ACC112 (cell line): Measurements from ENCODE around the gene FAM83E.

Experiments
- H2AFZ ChIP-seq: fragments of 200-600 bp; sonication (generic); one replicate; pipeline ENCODE4 v1.6.0; 2017; ENCODE audit warnings: antibody characterized with exemption, low read length; ENCODE audit not compliant: unreplicated experiment
- H3K27ac ChIP-seq: fragments of 200-600 bp; sonication (generic); 2 replicates; pipeline ENCODE4 v1.5.1; 2014; ENCODE audit warnings: low read depth, mild to moderate bottlenecking, antibody characterized with exemption, low read length, moderate library complexity
- H3K27me3 ChIP-seq: fragments of 200-600 bp; sonication (generic); 2 replicates; pipeline ENCODE4 v1.6.1; 2014; ENCODE audit warnings: mild to moderate bottlenecking, antibody characterized with exemption, low read length, moderate library complexity, mixed read lengths; ENCODE audit not compliant: insufficient read depth
- H3K36me3 ChIP-seq: fragments of 200-600 bp; sonication (generic); 2 replicates; pipeline ENCODE4 v1.6.1; 2016; ENCODE audit warnings: mild to moderate bottlenecking, antibody characterized with exemption, low read length, moderate library complexity, mixed read lengths; ENCODE audit not compliant: insufficient read depth
- H3K4me1 ChIP-seq: fragments of 200-600 bp; sonication (generic); one replicate; pipeline ENCODE4 v1.6.1; 2016; ENCODE audit warnings: low read length, mixed read lengths; ENCODE audit not compliant: insufficient read depth, unreplicated experiment, control insufficient read depth
- H3K4me3 ChIP-seq: fragments of 200-600 bp; sonication (generic); 2 replicates; pipeline ENCODE4 v1.5.1; 2014; ENCODE audit warnings: mild to moderate bottlenecking, low read depth, low read length
- H3K79me2 ChIP-seq: fragments of 200-600 bp; sonication (generic); one replicate; pipeline ENCODE4 v1.6.0; 2016; ENCODE audit warnings: low read length; ENCODE audit not compliant: control insufficient read depth, unreplicated experiment, insufficient read depth

The FAM83E gene

GRCh38 chr19:48651683-48652048 is 36.8 kb upstream of the FAM83E start:
- H3K27me3 ChIP-seq = no peaks in the 10 kb centered on the region
- H3K79me2 ChIP-seq = no peaks in the 10 kb centered on the region
- no peak overlapping the region for H2AFZ ChIP-seq
- no peak overlapping the region for H3K27ac ChIP-seq
- peaks cover 3% of the 10 kb centered on the region for H3K4me1 ChIP-seq
- H3K36me3 ChIP-seq = no peaks in the 10 kb centered on the region
- no peak overlapping the region for H3K4me3 ChIP-seq

- Histone ChIP-seq H3K27me3 (no peaks in the 10 kb centered on the region), H3K79me2 (no peaks in the 10 kb centered on the region), H2AFZ (no peak overlapping the region), H3K27ac (no peak overlapping the region), H3K4me3 (no peak overlapping the region), H3K4me1 (peaks cover 3% of the 10 kb centered on the region), H3K36me3 (no peaks in the 10 kb centered on the region)
Measured at GRCh38 chr19:48650974-48651682, 36.3 kb upstream of the FAM83E start.

GRCh38 chr19:48648134-48648533 is 33.3 kb upstream of the FAM83E start:
- Histone ChIP-seq H2AFZ (no peak overlapping the region), H3K27ac (no peak overlapping the region), H3K36me3 (no peaks in the 10 kb centered on the region), H3K4me1 (peaks cover 6% of the 10 kb centered on the region), H3K4me3 (no peak overlapping the region), H3K27me3 (no peaks in the 10 kb centered on the region), H3K79me2 (no peaks in the 10 kb centered on the region)

GRCh38 chr19:48646722-48647216 is 31.9 kb upstream of the FAM83E start:
- peak overlapping the region; percentile 71 for H3K4me3 ChIP-seq
- H3K27ac ChIP-seq = no peak overlapping the region
- no peaks in the 10 kb centered on the region for H3K27me3 ChIP-seq
- no peak overlapping the region for H2AFZ ChIP-seq
- no peaks in the 10 kb centered on the region for H3K79me2 ChIP-seq
- no peaks in the 10 kb centered on the region for H3K36me3 ChIP-seq
- H3K4me1 ChIP-seq = peaks cover 6% of the 10 kb centered on the region

- no peak within 1 kb of the TSS for H3K27ac ChIP-seq
- H2AFZ ChIP-seq = peak within 1 kb of the TSS; percentile 59
- peaks cover 6% of the 10 kb centered on the region for H3K4me1 ChIP-seq
- H3K27me3 ChIP-seq = no peaks in the 10 kb centered on the region
- peak within 1 kb of the TSS; percentile 71 for H3K4me3 ChIP-seq
- no peaks in the 10 kb centered on the region for H3K79me2 ChIP-seq
- no peaks in the 10 kb centered on the region for H3K36me3 ChIP-seq
Measured at GRCh38 chr19:48646001-48646721, 31.3 kb upstream of the FAM83E start, which contains the start of gene CA11. CA11 (minus strand) TSS chr19:48646187; CDS start chr19:48645632, 555 bp downstream.

- H3K4me3 ChIP-seq = peak overlapping the region; percentile 71
- H3K27me3 ChIP-seq = no peaks in the 10 kb centered on the region
- H3K4me1 ChIP-seq = peaks cover 6% of the 10 kb centered on the region
- H3K27ac ChIP-seq = no peak overlapping the region
- no peaks in the 10 kb centered on the region for H3K79me2 ChIP-seq
- no peaks in the 10 kb centered on the region for H3K36me3 ChIP-seq
- H2AFZ ChIP-seq = peak overlapping the region; percentile 59
Measured at GRCh38 chr19:48645620-48646000, 30.7 kb upstream of the FAM83E start.

- peaks cover 6% of the 10 kb centered on the region for H3K4me1 ChIP-seq
- H3K36me3 ChIP-seq = no peaks in the 10 kb centered on the region
- no peaks in the 10 kb centered on the region for H3K27me3 ChIP-seq
- peak overlapping the region; percentile 71 for H3K4me3 ChIP-seq
- no peak overlapping the region for H2AFZ ChIP-seq
- no peaks in the 10 kb centered on the region for H3K79me2 ChIP-seq
- H3K27ac ChIP-seq = no peak overlapping the region
Measured at GRCh38 chr19:48644839-48645619, 30.2 kb upstream of the FAM83E start.

GRCh38 chr19:48644355-48644754 is 29.5 kb upstream of the FAM83E start:
- peaks cover 6% of the 10 kb centered on the region for H3K4me1 ChIP-seq
- H3K79me2 ChIP-seq = no peaks in the 10 kb centered on the region
- H3K27ac ChIP-seq = no peak overlapping the region
- no peak overlapping the region for H3K4me3 ChIP-seq
- H2AFZ ChIP-seq = no peak overlapping the region
- no peaks in the 10 kb centered on the region for H3K36me3 ChIP-seq
- H3K27me3 ChIP-seq = no peaks in the 10 kb centered on the region; the same call in 1 of the 2 replicates

GRCh38 chr19:48642862-48643261 is 28.0 kb upstream of the FAM83E start:
- H3K27ac ChIP-seq = no peak overlapping the region
- H3K4me1 ChIP-seq = peaks cover 6% of the 10 kb centered on the region

GRCh38 chr19:48641850-48642249 is 27.0 kb upstream of the FAM83E start:
- H3K4me1 ChIP-seq = peaks cover 4% of the 10 kb centered on the region
- H3K27me3 ChIP-seq = no peaks in the 10 kb centered on the region; the same call in 1 of the 2 replicates
- no peaks in the 10 kb centered on the region for H3K79me2 ChIP-seq
- H3K36me3 ChIP-seq = no peaks in the 10 kb centered on the region
- no peak overlapping the region for H2AFZ ChIP-seq
- no peak overlapping the region for H3K4me3 ChIP-seq
- no peak overlapping the region for H3K27ac ChIP-seq

More at GRCh38 chr19:48642862-48643261, 28.0 kb upstream of the FAM83E start:
- H3K36me3 ChIP-seq = no peaks in the 10 kb centered on the region
- H2AFZ ChIP-seq = no peak overlapping the region
- H3K27me3 ChIP-seq = no peaks in the 10 kb centered on the region; the same call in 1 of the 2 replicates
- H3K4me3 ChIP-seq = no peak overlapping the region
- H3K79me2 ChIP-seq = no peaks in the 10 kb centered on the region
